ENCODE results near the gene SHF.

DNA sequence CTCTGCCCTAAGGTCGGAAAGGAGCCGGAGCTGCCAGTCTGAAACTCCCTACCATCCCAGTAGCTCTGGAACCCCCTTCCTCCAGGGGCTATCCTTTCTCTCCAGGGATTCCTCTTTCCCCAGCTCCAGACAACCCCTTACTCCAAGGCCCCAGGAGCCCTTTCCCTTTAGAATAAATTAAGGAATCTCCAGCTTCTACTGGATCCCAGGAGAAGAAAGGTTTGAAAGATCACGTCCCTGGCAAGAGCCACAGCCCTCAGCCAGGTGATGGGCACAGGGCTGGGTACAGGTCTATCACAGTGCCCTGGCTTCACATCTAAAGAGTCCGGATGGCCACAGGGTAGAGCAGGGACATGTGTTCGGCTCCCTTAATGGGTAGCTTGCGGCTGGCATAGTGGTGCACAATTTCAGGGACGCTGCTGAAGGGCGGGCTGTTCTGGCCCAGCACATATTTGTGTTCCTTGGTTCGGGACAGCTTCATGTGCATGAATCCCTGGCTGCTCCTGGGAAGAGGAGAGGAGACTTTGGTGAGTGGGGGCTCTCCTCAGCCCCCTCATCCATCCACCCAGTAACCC is 20.0 kb downstream of the SHF start:
- TF ChIP-seq, protein P1, sequence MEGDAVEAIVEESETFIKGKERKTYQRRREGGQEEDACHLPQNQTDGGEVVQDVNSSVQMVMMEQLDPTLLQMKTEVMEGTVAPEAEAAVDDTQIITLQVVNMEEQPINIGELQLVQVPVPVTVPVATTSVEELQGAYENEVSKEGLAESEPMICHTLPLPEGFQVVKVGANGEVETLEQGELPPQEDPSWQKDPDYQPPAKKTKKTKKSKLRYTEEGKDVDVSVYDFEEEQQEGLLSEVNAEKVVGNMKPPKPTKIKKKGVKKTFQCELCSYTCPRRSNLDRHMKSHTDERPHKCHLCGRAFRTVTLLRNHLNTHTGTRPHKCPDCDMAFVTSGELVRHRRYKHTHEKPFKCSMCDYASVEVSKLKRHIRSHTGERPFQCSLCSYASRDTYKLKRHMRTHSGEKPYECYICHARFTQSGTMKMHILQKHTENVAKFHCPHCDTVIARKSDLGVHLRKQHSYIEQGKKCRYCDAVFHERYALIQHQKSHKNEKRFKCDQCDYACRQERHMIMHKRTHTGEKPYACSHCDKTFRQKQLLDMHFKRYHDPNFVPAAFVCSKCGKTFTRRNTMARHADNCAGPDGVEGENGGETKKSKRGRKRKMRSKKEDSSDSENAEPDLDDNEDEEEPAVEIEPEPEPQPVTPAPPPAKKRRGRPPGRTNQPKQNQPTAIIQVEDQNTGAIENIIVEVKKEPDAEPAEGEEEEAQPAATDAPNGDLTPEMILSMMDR (conservative IDR thresholded peaks at IDR 0.05; ENCODE audit: low read depth, low read length): peak; percentile 6; the same call in 1 of the 2 replicates
- no peak for TF ChIP-seq EZH2 (IDR thresholded peaks at IDR 0.05; ENCODE audit: borderline replicate concordance, low read depth, low read length, poor library complexity, severe bottlenecking)
